Activated CD4-positive, alpha-beta T cell treated with anti-CD3 and anti-CD28 coated beads for 48 hours (primary cell): ENCODE results near the gene ARHGEF7.
A peak's percentile ranks its signal among the peaks of the same experiment; 100 is the strongest.
"Not testable (repeated sequence)": the region's sequence is repeated elsewhere in the genome, so short reads cannot be mapped to it uniquely, and the experiment has no call there.

Experiments
- DNase-seq: peaks from one replicate; pipeline ENCODE4 v3.0.0-alpha.2; 2020

Gene ARHGEF7, protein sequence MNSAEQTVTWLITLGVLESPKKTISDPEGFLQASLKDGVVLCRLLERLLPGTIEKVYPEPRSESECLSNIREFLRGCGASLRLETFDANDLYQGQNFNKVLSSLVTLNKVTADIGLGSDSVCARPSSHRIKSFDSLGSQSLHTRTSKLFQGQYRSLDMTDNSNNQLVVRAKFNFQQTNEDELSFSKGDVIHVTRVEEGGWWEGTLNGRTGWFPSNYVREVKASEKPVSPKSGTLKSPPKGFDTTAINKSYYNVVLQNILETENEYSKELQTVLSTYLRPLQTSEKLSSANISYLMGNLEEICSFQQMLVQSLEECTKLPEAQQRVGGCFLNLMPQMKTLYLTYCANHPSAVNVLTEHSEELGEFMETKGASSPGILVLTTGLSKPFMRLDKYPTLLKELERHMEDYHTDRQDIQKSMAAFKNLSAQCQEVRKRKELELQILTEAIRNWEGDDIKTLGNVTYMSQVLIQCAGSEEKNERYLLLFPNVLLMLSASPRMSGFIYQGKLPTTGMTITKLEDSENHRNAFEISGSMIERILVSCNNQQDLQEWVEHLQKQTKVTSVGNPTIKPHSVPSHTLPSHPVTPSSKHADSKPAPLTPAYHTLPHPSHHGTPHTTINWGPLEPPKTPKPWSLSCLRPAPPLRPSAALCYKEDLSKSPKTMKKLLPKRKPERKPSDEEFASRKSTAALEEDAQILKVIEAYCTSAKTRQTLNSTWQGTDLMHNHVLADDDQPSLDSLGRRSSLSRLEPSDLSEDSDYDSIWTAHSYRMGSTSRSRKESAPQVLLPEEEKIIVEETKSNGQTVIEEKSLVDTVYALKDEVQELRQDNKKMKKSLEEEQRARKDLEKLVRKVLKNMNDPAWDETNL

GRCh38 chr13:111115061-111115964 lies at the start of gene ARHGEF7:
Gene ARHGEF7 (plus strand): TSS chr13:111115310. CDS start chr13:111115527, 217 bp downstream.
- no peak for DNase-seq

- DNase-seq, result no peak
Measured at GRCh38 chr13:111065698-111066097, 49.4 kb upstream of the ARHGEF7 start.

GRCh38 chr13:111066544-111066943 lies 48.6 kb upstream of the ARHGEF7 start:
- no peak for DNase-seq

- no peak for DNase-seq
Measured at GRCh38 chr13:111068009-111068350, 47.1 kb upstream of the ARHGEF7 start.

DNA sequence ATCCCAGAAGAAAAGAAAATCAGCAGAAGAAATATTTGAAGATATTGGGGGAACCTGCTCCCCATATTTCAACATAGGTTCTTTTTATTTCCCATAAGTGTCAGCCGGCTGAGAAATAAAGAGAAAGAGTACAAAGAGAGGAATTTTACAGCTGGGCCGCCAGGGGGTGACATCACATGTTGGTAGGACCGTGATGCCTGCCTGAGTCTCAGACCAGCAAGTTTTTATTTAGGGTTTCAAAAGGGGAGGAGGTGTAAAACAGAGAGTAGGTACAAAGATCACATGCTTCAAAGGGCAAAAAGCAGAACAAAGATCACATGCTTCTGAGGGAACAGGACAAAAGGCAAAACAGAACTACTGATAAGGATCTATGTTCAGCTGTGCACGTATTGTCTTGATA lies 44.0 kb upstream of the ARHGEF7 start:
- not testable (repeated sequence) for DNase-seq

DNA sequence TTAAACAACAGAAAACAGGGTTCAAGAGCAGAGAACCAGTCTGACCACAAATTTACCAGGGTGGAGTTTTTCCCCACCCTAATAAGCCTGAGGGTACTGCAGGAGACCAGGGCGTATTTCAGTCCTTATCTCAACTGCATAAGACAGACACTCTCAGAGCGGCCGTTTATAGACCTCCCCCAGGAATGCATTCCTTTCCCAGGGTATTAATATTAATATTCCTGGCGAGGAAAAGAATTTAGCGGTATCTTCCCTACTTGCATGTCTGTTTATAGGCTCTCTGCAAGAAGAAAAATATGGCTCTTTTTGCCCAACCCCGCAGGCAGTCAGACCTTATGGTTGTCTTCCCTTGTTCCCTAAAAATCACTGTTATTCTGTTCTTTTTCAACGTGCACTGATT lies 43.6 kb upstream of the ARHGEF7 start:
- not testable (repeated sequence) for DNase-seq

GRCh38 chr13:111074826-111075225 lies 40.3 kb upstream of the ARHGEF7 start:
- no peak for DNase-seq

GRCh38 chr13:111076155-111077013 lies 38.7 kb upstream of the ARHGEF7 start:
- DNase-seq, result peak; percentile 12

GRCh38 chr13:111079375-111079774 lies 35.7 kb upstream of the ARHGEF7 start:
- no peak for DNase-seq

DNA sequence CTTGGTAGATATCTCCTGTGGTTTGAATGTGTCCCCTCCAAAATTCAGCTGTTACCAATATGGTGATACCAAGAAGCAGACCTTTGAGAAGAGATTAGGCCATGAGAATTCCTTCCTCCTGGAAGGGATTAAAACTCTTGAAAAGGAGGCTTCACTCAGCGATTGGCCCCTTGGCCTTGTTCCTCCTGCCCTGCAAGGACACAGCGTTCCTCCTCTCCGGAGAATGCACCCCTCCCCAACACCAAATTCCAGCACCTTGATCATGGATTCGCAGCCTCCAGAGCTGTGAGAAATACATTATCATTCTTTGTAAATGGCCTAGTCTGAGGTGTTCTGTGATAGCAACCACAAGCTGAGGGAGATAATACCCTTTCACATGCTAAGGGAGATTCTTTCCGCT lies 34.5 kb upstream of the ARHGEF7 start:
- DNase-seq, result no peak

DNA sequence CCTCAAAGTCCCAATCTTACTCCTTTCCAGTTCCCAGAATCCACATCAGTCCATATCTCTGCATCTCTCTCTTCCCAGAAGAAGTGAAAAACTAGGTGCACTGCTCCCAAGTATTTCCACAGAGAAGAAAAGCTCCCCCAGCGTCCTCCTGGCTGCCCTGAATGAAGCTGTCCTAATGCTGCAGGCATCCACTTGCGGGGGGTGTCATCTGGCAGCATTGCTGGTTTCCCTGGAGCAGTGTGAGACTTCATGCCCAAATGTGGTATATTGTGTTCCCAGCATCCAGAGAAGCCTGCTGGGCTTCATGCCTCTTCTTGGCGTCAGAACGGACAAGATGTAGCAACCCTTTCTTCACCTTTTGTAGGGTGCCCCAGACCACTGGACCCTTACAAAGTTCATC lies 32.9 kb upstream of the ARHGEF7 start:
- DNase-seq, result no peak

DNA sequence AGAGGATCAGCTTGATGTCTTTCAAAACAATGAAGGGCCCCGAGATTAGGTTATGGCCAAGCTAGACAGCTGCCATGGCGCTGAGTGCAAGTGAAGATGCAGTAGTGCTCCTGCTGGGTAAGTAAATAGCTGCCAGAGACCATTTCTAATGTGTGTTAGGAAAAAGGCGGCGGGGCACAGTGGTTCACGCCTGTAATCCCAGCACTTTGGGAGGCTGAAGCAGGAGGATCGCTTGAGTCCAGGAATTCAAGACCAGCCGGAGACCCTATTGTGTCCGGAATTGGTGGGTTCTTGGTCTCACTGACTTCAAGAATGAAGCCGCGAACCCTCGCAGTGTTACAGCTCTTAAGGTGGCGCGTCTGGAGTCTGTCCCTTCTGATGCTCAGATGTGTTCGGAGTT lies 32.3 kb upstream of the ARHGEF7 start:
- DNase-seq, result not testable (repeated sequence)

GRCh38 chr13:111083693-111084092 lies 31.4 kb upstream of the ARHGEF7 start:
- DNase-seq, result not testable (repeated sequence)

GRCh38 chr13:111090169-111090568 lies 24.9 kb upstream of the ARHGEF7 start:
- DNase-seq, result no peak

- no peak for DNase-seq
Measured at GRCh38 chr13:111092685-111093084, 22.4 kb upstream of the ARHGEF7 start.

DNA sequence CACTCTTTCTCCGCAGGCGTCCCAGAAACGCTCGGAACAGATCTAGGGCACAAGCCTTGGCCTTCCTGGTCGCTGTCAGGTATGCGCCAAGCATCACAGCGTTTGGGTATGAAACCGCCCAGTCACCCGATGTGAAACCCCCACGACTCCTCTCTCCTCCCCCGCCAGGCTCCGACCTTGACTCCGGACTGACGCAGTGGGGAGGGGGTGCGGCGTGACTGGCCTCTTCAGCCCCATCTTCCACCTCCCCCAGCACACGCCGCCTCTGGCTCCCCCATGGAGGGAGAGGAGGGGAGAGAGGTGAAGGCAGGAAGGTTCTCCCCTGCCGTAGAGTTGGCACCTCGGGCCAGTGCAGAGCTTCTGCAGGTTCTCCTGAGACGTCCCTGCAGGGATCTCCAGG lies 22.0 kb upstream of the ARHGEF7 start:
- DNase-seq, result no peak

DNA sequence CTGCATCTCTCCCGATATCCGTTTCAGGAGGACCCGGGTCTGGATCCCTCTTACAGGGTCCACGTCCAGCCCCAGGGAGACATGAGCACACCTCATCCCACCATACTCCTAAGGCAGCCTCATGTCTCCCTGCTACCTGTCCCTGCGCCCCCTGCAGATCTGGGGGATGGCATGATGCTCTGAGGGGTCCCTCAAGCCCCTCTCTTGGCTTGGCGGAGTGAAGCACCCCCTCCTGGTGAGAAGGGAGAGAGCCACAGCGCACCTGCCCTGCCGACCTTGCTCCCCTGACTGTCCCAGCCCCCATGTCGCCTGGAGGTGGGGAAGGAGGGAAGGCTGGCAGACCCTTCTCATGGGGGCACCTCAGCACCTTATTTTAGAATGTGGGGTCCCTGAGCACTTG lies 21.5 kb upstream of the ARHGEF7 start:
- DNase-seq, result no peak

GRCh38 chr13:111095031-111095840 lies 19.9 kb upstream of the ARHGEF7 start:
- DNase-seq, result no peak

- DNase-seq, result no peak
Measured at GRCh38 chr13:111095911-111096501, 19.1 kb upstream of the ARHGEF7 start.

DNA sequence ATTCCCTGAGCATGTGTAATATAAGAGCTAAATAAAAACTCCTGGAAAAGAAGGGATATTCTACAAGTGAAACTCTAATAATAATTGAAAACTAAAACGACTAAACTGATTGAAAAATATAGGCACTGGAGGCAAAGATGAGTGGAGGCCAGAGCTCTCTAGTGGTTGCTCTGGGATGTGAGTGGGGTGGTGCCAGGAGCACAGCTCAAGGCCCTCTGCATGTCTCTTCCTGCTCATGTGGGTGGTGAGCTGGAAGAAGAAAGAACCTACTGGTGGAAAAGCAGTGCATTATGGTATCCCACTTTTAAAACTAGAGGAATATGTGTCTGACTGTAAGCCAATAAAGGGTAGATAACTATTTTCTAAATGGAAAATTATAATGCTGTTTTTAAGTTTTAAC lies 15.8 kb upstream of the ARHGEF7 start:
- no peak for DNase-seq

GRCh38 chr13:111110054-111110453 lies 5.1 kb upstream of the ARHGEF7 start:
- DNase-seq, result no peak
